GM10266 (cell line): ENCODE measurements around the gene DCTD.
A peak's percentile ranks its signal among the peaks of the same experiment; 100 is the strongest.

Experiments used
- DNase-seq: peaks from one replicate; pipeline ENCODE4 v3.0.0; 2012; ENCODE audit errors: extremely low spot score
- TF ChIP-seq, protein P1 (sequence below): IDR thresholded peaks from 2 replicates; pipeline ENCODE4 v1.5.1; 2012; ENCODE audit warnings: mild to moderate bottlenecking, low read depth; ENCODE audit not compliant: control insufficient read depth, insufficient read depth; ENCODE audit errors: missing control alignments

Gene DCTD

DNA sequence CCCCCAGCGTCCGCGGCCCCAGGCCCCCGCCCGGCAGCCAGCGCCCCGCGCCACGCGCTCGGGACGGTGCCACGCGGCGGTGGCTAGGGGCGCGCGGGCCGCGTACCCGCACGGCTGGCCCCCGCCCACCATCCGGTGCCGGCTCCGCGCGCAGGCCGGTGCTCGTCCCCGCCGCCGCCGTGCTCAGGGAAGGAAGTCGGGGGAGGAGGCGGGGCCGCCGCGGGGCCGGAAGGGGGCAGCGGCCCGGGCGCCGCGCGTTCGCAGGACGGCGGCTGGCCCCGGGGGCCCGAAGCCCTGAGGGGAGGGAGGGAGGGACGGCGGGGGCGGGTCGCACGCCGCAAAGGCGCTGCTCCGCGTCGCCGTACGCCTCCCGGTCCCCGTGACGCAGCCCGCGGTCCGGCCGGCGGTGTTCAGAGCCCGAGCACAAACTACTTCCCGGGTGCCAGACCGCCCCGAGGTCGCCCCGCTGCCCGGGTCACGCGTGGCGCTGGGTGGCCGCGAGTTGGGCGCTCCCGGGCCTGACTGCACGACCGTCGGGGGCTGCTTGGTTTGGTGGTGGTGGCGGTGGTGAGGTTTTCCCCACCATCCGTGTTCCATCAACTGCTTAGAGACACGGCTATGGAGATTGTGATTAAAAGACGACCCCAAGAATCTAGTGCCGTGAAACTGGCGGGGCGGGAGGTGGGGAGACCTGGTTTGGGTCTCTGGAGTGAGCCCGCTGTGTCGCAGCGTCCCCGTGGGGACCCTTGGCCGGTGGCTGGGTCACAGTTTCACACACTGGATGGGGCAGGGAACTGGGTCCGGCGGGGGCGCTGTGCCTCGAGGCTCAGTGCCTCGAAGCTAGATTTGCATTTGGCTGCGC is at the start of gene DCTD:
Gene DCTD (minus strand): TSS at position 205 of the 862 bp plus-strand sequence. CDS start 1,818 bp downstream, outside the sequence.
- TF ChIP-seq, protein P1, sequence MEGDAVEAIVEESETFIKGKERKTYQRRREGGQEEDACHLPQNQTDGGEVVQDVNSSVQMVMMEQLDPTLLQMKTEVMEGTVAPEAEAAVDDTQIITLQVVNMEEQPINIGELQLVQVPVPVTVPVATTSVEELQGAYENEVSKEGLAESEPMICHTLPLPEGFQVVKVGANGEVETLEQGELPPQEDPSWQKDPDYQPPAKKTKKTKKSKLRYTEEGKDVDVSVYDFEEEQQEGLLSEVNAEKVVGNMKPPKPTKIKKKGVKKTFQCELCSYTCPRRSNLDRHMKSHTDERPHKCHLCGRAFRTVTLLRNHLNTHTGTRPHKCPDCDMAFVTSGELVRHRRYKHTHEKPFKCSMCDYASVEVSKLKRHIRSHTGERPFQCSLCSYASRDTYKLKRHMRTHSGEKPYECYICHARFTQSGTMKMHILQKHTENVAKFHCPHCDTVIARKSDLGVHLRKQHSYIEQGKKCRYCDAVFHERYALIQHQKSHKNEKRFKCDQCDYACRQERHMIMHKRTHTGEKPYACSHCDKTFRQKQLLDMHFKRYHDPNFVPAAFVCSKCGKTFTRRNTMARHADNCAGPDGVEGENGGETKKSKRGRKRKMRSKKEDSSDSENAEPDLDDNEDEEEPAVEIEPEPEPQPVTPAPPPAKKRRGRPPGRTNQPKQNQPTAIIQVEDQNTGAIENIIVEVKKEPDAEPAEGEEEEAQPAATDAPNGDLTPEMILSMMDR = peak; percentile 57
- peak; percentile 89 for DNase-seq

DNA sequence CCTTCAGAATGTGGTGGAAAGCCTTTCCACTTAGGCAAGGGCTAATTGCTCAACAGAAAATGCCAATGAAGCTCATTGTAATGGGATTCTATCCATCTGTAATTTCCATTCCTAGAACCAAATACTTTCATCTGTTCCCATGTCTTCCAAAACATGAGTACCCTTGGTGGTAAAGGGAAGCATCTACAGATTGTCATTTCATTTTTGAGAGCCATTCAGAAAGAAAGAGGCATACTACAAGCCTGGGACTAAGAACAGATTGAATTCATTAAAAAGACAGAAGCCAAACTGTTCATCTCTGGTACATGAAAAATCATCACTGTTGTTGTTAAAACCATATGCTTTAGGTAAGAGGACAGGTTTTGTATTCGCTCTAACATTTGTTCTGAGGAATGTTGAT is 43.6 kb upstream of the DCTD start:
- TF ChIP-seq, protein P1 = no peak
- DNase-seq = no peak

GRCh38 chr4:182960228-182960627 is 43.0 kb upstream of the DCTD start:
- no peak for DNase-seq
- TF ChIP-seq, protein P1 = no peak

- no peak for DNase-seq
These were observed 38.2 kb upstream of the DCTD start for GRCh38 chr4:182955411-182955810.

DNA sequence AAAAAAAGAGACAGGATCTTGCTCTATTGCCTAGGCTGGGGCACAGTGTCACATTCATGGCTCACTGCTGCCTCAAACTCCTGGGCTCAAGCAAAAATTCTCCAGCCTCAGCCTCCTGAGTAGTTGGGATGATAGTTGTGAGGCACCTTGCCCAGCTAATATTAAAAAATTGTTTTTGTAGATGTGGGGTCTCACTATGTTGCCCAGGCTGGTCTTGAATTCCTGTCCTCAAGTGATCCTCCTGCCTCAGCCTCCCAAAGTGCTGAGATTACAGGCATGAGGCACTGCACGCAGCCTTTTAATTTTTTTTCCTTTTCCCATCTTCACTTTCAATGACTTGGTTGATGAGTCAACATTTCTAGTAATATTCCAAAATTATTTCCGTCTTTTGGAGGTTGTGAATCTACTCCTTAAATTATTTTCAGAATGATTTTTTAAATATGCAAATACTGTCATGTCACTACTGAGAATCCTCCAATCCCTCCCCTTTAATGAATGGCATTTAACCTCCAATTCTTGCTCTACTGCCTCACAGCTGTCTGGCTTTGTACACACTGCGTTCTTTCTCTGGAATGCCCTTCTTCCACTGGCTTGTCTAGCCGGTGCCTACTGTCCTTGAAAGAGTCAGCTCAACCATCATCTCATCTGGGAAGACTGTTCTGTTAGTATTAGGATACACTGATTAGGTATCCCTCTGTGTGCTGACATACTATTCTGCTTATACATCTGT is 27.5 kb upstream of the DCTD start:
- TF ChIP-seq, protein P1 = no peak
- no peak for DNase-seq

More at GRCh38 chr4:182955411-182955810, 38.2 kb upstream of the DCTD start:
- TF ChIP-seq, protein P1 = no peak

- TF ChIP-seq, protein P1 = no peak
- DNase-seq = no peak
These were observed 22.5 kb upstream of the DCTD start for GRCh38 chr4:182939680-182940079.
